ENCODE data around the gene ADGRV1. TPM values are rescaled to one million over a fixed set of nuclear protein-coding genes. Genes with fewer than 3 reads are reported as not detected.

Gene ADGRV1
- total RNA-seq, 4 donors from 2014 or later, result 129 to 158 (median 145) TPM

- no peak for DNase-seq
- TF ChIP-seq CTCF (IDR thresholded peaks at IDR 0.05), result no peak
- TF ChIP-seq POLR2A (IDR thresholded peaks at IDR 0.05), result no peak
- no peaks in the 10 kb centered on the region for H3K9me3 ChIP-seq
- WGBS, 2 donors, result 90% methylated on average over 2 of the region's 2 CpGs
- no peak overlapping the region for H3K27ac ChIP-seq
- H3K27me3 ChIP-seq, result no peaks in the 10 kb centered on the region
- H3K4me1 ChIP-seq, result no peaks in the 10 kb centered on the region
- intact Hi-C loops (cut with DNase I), result no loop called here
- no peak overlapping the region for H3K4me3 ChIP-seq (replicated peaks in 1 of 3)
- H3K36me3 ChIP-seq, result peaks cover 0 to 1% of the 10 kb centered on the region in 2 donors
Observed at GRCh38 chr5:90741022-90741564, 182.5 kb downstream of the ADGRV1 start.

- no peak overlapping the region for H3K4me3 ChIP-seq (replicated peaks in 1 of 3)
- H3K9me3 ChIP-seq, result no peaks in the 10 kb centered on the region
- no peak overlapping the region for H3K27ac ChIP-seq
- intact Hi-C loops (cut with DNase I), result no loop called here
- TF ChIP-seq POLR2A (IDR thresholded peaks at IDR 0.05) (no peak), CTCF (IDR thresholded peaks at IDR 0.05) (no peak)
- H3K4me1 ChIP-seq, result no peaks in the 10 kb centered on the region
- H3K36me3 ChIP-seq, result no peaks in the 10 kb centered on the region
- H3K27me3 ChIP-seq, result no peaks in the 10 kb centered on the region
- 94 to 96% methylated on average over 1 of the region's 1 CpG for WGBS, 2 donors
- no peak for DNase-seq
Observed at GRCh38 chr5:90746119-90746518, 187.5 kb downstream of the ADGRV1 start.

- Histone ChIP-seq H3K36me3 (no peaks in the 10 kb centered on the region), H3K27me3 (no peaks in the 10 kb centered on the region), H3K4me1 (no peaks in the 10 kb centered on the region), H3K4me3 (replicated peaks in 1 of 3) (no peak overlapping the region), H3K9me3 (no peaks in the 10 kb centered on the region), H3K27ac (no peak overlapping the region)
- no peak for DNase-seq
- 64 to 84% methylated on average over 3 of the region's 3 CpGs for WGBS, 2 donors
- no peak for TF ChIP-seq POLR2A (IDR thresholded peaks at IDR 0.05)
- TF ChIP-seq CTCF (IDR thresholded peaks at IDR 0.05), result no peak
- intact Hi-C loops (cut with DNase I), result no loop called here
Observed at GRCh38 chr5:90747175-90747574, 188.6 kb downstream of the ADGRV1 start.

- Histone ChIP-seq H3K4me3 (replicated peaks in 1 of 3) (no peak overlapping the region), H3K27ac (no peak overlapping the region), H3K4me1 (no peaks in the 10 kb centered on the region), H3K27me3 (no peaks in the 10 kb centered on the region), H3K36me3 (no peaks in the 10 kb centered on the region), H3K9me3 (no peaks in the 10 kb centered on the region)
- DNase-seq, result no peak
- 72 to 91% methylated on average over 2 of the region's 2 CpGs for WGBS, 2 donors
- intact Hi-C loops (cut with DNase I), result no loop called here
- TF ChIP-seq POLR2A (IDR thresholded peaks at IDR 0.05) (no peak), CTCF (IDR thresholded peaks at IDR 0.05) (no peak)
Observed at GRCh38 chr5:90747693-90748092, 189.1 kb downstream of the ADGRV1 start.

- Histone ChIP-seq H3K9me3 (no peaks in the 10 kb centered on the region), H3K27ac (no peak overlapping the region), H3K36me3 (no peaks in the 10 kb centered on the region), H3K27me3 (no peaks in the 10 kb centered on the region), H3K4me1 (no peaks in the 10 kb centered on the region), H3K4me3 (replicated peaks in 1 of 3) (no peak overlapping the region)
- DNase-seq, result no peak
- 90 to 99% methylated on average over 2 of the region's 2 CpGs for WGBS, 2 donors
- intact Hi-C loops (cut with DNase I), result no loop called here
- no peak for TF ChIP-seq POLR2A (IDR thresholded peaks at IDR 0.05)
- no peak for TF ChIP-seq CTCF (IDR thresholded peaks at IDR 0.05)
Observed at GRCh38 chr5:90759119-90759518, 200.5 kb downstream of the ADGRV1 start.

Data from thyroid gland (tissue), 4 donors.